ENCODE data around the gene HOXC11.

The HOXC11 gene

DNA sequence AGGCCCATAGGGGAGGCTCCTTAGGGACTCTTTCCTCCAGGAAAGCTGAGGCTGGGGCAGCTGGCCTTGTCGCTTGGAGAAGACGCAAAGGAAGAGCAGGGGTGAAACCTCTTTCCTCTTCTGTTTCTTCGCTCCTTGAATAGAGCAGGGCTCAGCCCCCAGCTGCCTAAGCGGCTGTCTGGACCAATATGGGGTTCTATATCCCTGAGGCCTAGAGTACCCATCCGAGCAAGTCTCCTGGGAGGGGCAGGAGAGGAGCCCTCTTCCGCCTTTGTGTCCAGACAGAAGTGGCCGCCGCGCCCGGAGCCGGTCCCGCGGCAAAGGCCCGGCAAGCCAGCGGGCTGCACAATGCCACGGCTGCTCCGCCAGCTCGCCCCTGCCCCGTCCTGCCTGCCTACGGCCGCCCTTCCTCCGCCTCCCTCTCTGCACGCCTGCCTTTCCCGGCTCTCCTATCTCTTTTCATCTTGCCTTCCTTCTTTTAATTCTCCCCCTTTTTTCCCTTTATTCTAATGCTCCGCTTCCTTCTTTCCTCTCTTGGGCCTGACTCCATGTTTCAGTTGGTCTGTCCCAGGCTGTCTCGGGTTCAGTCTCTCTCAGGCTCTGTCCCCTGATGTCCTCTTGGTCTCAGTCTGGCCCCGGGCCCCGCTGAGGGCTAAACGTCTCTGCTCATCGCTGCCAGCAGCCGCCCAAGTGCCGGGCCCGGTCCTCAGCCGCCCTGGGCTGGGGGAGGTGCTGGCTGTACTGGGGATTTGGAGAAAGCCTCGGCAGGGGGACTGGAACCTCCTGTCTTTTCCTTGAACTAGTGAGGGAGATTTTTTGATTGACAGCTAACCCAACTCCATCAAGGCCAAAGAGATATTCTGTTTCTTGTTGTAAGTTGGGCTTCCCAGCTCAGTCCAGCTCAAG, 24.5 kb downstream of the HOXC11 start:
- DNase-seq (ENCODE audit: low read depth in 2 of 2) = no peak

DNA sequence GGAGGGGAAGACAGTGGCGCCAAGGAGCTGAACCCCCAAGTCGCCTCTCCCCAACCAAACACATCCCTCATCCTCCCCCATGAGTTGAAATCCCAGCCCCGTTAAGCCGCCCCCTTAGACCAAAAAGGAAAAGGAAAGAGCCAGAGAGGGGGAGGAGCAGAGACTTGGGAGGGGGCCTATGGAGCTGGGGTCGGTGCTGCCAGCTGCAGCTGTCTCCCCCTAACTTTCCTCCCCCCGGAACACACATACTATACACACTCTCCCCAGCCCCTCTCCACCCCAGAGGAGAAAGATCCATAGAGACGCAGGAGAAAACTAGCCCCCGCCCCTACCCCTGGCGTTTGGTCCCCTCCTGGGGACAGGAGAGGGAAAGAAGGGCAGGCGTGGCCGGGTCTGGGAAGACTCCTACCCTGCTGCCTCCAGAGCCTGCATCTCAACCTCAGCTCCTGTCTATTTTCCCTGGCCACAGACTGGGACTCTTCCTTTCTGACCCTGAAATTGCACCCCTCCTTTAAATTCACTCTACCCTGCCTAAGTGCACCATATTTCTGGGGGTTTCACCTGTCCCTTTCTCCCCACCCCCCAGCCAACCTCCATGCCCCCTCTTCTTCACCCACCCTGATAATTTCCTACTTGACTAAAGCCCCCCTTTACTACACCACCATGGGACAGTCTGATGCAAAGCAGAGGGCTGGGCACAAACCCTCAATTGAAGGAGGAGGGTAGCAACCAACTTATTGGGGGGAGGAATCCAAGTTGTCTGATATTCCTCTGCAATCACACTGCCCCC, 25.4 kb downstream of the HOXC11 start:
- no peak for DNase-seq (ENCODE audit: low read depth in 2 of 2)

DNA sequence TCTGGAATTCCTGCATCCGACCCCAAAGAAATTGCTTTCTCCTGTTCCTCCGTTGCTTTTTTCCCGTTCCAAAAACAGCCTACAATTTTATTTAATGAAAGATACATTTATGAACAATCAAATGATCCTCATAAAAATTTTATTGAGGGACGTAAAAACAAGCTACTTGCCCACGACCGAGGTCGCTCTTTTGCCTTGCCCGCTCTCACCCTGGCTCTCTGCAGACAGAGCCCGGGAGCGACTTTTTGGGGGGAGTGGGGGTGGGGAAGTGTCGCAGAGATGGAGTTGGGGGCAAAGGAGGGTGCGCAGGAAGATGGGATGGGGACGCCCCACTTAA, 25.9 kb downstream of the HOXC11 start:
- no peak for DNase-seq (ENCODE audit: low read depth in 2 of 2)

DNA sequence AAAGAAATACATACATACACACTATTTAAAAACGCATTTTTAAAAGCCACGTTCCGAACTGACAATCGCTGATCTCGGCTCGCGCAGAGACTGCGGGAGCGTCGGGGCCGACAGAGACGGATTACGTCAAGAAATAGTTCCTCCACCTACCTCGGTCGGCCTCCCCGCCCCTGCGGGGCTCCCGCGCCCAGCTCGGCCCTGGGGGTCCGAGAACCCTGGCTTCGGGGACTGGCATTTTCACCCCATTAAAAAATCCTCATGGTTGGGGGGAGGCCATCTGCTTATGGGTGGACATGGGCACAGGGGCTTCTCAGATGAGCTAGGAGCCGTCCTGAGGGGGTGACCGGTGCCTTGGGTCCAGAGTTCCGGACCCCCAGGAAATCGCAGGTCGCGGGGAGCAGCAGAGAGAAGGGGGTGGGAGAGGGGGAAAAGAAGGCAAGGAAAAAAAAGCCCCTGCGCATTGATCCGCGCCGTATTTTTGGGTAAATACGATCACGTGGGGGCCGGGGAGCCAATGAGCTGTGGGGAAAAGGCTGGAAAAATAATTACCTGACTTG, 26.7 kb downstream of the HOXC11 start:
- no peak for DNase-seq (ENCODE audit: low read depth in 2 of 2)

DNA sequence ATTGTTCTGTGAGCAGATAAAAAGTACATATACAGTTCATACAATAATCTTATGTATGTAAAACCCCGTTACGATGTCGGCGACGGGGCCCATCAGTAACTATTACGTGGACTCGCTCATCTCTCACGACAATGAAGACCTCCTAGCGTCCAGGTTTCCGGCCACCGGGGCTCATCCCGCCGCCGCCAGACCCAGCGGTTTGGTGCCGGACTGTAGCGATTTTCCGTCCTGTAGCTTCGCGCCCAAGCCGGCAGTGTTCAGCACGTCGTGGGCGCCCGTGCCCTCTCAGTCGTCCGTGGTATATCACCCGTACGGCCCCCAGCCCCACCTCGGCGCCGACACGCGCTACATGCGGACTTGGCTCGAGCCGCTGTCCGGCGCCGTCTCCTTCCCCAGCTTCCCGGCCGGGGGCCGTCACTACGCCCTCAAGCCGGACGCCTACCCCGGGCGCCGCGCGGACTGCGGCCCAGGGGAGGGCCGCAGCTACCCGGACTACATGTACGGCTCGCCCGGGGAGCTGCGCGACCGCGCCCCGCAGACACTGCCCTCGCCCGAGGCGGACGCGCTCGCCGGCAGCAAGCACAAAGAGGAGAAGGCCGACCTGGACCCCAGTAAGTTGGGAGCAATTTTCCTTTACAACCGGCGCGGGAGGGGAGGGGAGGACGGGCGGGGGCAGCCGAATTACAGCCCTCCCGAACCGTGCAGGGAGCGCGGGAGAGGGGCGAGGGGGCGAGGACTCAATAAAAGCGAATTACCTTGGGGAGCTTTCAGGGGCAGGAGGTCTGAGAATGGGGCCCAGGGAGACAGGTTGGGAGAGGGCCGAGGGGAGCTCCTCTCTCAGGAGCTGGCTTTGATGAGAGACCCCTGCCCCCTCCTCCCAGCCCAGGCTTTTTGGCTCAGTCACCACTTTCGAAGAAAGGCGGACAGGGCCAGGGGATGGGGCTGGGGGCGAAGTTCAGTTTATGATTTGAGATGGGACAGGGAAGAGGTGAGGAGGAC, 27.5 kb downstream of the HOXC11 start, which contains the start of gene HOXC9:
Gene HOXC9 (plus strand): TSS at position 46 of the 999 bp plus-strand sequence. CDS start 28 bp downstream, at position 74.
- DNase-seq (ENCODE audit: low read depth in 2 of 2) = no peak

DNA sequence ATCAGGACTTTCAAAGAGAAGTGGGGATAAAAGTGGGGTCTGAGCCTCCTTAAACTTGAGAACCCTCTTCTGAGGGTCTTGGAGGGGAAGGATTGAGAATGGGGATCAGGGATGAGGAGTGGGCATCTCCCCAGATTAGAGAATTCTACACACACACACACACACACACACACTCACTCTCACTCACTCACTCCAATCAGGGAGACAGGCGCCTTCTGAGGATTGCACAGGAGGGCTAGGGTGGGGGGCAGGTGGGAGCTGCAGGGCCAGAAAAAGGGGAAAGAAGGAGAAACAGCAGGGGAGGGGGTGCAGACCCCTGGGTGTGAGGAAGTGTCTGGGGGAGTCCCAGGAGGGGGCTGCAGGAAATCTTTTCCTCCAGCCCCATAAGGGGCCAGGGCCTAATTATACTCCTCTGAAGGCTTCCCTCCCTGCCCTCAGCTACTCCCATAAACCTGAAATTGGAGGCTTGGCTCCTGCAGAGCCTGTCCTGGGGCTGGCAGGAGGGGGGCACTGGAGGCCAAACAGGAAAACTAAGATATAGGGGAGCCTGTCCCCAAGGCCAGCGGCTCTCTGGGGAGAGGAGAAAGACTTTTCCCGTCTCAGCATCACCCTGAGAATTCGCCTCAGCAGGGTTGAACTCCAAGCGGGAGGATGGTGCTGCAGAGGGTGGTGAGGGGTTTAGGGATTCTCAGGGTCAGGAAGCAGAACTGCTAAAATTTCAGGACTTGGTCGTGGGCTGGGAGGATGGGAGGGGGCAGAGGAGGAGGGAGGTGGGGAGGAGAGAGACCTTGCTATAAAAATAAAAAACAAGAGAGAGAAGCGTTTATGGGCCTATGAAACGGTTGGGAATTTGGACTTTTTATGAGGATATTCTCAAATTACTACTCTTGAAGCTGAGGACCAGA, 28.6 kb downstream of the HOXC11 start:
- DNase-seq (ENCODE audit: low read depth in 2 of 2) = no peak

DNA sequence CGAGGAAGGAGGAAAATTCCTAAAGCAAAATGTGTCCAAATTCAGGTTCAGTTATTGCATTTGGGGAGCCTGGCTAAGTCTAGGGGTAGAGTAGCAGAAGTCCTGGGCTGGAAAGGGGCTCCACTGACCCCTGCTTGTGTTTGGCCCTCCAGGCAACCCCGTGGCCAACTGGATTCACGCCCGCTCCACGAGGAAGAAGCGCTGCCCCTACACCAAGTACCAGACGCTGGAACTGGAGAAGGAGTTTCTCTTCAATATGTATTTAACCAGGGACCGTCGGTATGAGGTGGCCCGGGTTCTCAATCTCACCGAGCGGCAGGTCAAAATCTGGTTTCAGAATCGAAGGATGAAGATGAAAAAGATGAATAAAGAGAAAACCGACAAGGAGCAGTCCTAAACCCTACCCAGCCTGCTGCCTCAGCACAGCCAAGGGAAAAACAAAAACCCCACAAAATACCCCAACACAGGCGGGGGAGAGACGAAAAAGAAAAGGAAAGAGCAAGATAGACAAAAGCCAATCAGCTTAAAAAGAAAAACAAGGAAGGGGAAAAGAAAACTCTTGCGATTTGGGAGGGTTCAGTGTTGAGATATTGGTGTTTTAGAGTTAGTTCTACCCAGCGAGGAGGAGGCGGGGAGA, 29.5 kb downstream of the HOXC11 start:
- no peak for DNase-seq (ENCODE audit: low read depth in 2 of 2)

DNA sequence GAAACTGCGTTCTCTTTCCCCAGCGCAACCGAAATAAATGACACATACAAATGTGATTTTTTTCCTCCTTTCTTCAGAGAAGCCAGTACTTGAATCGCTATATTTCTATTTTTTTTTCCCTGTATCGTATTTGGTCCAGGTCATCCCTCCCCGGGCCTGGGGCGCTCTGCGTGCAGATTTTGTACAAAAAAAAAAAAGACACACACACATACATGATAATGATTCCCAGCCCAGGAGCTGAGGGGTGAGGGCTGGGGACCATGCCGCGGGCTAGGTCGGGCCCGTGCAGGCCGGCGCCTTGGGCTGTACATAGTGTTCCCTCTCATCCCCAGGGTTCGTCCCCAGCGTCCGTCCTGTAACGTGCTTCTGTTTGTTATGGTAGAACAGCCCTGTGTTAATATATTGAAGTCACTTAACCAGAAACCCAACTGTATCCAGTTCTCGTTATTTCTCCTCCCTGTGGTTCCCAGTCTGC, 30.0 kb downstream of the HOXC11 start:
- no peak for DNase-seq (ENCODE audit: low read depth in 2 of 2)

DNA sequence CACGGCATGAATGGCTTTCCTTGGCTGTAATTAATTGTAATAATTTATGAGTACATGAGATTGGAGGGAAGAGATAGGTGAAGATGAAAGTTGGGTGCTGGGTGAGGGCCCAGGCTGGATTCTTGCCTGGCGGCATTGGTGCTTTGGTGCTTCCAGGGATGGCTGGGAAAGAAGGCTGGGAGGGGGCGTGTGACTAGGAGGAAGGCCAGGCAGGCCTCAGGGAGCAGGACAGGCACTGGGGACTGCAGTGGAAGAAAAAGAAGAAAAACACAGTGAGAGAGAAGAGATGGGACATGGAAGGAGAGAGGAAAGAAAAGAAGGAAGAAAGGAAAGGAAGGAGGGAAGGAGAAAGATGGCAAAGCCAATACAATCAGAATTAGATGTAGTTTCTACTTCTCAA, 30.7 kb downstream of the HOXC11 start:
- DNase-seq (ENCODE audit: low read depth in 2 of 2) = no peak

DNA sequence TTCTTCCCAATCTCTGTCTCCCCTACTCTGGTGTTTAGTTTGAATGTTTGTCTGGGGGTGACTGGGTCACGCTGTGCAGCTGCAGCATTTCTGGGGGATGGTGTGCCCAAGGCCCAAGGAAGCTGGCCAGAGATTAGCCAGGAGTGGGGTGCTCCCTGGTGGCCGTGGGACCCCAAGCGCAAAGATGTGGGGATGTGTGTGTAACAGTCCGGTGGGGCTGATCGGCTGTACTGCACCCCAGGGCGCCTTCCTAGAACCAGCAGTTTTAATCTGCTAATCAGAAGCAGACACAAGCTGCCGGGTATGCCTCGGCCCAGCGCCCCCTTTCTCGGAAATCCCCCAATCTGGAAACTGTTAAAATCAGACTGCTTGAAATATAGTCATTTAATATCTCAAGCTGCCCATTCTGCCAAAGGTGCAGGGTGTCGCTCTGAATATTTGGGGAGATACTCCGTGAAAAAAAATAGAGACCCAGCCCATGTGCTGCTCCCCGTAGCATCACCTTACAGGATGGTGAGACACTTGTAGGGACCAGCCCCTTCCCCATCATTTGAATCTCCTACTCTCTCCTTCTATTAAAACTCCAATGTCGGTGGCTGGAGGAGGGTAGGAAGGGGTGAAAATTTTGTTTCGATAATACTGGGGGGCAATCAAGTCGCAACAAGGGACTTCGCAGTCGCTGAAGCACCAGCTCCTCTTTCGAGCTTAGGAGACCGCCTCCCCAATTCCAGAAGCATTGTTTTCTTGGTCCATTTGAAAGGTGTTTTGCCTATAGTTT, 31.3 kb downstream of the HOXC11 start:
- DNase-seq (ENCODE audit: low read depth in 2 of 2) = no peak

DNA sequence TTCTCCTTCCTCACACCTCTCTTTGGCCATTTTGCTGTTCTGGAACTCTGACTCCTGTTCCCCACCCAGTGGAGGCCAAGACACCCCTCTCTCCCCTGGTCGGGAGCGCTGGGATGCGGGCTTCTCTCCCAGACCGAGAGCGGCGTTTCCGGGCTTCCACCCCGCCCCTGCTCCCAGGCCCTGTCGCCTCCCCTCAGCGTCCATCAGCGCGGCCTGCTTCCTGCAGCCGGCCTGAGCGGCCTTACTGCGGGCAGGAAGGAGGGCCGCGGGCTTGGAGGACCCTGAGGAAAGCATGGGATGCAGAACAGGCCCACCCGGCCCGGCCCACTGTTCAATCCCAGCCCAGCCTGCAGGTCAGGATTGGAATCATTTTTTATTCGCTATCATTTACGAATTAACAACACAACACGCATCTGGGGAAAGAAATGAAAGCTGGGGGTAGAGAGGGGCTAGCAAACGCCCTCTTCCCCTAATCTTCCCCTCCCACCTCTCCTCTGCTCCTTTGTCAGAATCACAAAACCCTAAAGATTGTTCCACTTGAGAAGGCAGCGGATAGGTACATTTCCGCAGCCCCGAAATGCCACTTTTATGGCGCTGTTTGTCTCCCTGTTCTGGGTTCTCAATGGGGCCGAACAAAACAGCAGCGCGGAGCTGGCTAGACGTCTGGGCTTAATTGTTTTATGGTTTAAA, 32.1 kb downstream of the HOXC11 start:
- DNase-seq (ENCODE audit: low read depth in 2 of 2) = no peak

DNA sequence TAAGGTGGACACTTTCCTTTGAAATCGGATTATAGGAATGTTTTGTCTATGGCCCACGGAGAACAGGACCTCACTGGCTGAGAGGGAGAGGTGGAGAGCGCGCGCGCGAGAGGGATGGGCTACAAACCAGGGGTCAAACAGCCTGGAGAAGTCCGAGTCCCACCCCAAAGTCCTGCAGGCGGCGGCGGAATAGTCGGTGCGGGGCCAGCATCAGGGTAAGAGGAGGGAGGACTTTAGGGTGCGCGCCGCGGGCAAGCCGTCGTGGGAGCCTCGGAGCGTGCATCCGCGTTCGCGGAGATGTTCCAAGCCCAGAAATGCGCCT, 32.6 kb downstream of the HOXC11 start:
- no peak for DNase-seq (ENCODE audit: low read depth in 2 of 2)

DNA sequence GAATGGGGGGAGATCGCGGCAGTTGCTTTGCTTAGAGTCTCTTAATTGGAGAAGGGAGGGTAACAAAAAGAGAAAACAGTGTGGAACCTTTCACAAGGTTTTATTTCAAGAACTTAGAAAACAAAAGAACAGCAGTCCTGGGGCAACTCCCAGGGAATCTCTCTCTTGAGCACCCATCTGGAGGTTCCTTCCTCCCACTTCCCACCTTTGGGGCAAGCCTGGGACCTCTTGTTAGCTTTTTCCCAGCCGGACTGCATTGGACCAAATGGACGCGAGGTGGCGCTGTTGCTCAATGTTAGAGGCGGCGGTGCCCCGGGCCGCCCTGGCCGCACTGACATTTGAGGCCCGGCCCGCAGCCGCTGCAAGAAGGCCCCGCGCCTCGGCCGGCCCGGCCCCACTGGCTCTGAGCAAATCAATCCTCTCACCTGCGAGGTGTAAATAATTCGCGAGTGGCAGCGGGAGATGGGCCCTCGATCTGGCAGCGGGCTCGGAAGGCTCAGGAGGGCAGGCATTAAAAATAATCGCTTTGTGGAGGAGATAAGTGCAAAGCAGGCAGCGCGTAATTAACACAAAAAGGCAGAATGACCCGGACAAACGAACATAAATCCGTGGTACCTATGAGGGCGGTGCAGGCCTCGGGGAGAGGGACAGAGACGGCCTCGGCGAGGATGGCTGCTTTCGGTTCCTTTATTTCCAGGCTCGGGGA, 33.1 kb downstream of the HOXC11 start:
- peak; percentile 71 to 86 for DNase-seq (ENCODE audit: low read depth in 2 of 2)

DNA sequence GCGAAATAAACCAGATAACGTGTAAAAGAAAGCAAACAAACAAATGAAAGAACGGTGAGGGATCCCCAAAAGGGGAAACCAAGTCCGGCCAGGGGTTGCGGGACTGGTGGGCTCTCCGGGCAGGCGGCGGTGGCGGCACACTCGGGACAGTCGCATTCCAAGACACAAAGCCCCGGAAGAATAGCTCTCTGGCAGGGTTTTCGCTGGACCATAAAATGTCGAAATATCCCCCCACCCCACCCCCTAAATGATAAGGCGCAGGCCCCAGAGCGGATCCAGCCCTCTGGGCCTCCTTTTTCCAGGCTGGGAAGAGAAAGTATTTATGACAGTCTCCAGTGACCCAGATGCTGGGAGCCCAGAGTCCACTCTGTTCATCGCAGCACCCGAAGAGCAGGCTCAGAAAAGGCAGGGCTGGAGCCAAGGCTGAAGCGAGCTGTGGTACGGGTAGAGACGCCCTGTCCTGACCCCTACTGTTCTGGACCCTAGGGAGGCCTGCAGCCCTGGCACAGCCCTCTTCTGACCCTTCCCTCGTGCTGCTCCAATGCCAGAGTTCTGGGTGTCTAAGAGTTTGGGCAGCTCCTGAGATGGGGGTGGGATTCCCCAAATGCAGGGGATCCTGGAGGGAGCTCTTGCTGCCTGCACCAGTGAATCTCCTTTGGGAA, 33.8 kb downstream of the HOXC11 start:
- no peak for DNase-seq (ENCODE audit: low read depth in 2 of 2)

DNA sequence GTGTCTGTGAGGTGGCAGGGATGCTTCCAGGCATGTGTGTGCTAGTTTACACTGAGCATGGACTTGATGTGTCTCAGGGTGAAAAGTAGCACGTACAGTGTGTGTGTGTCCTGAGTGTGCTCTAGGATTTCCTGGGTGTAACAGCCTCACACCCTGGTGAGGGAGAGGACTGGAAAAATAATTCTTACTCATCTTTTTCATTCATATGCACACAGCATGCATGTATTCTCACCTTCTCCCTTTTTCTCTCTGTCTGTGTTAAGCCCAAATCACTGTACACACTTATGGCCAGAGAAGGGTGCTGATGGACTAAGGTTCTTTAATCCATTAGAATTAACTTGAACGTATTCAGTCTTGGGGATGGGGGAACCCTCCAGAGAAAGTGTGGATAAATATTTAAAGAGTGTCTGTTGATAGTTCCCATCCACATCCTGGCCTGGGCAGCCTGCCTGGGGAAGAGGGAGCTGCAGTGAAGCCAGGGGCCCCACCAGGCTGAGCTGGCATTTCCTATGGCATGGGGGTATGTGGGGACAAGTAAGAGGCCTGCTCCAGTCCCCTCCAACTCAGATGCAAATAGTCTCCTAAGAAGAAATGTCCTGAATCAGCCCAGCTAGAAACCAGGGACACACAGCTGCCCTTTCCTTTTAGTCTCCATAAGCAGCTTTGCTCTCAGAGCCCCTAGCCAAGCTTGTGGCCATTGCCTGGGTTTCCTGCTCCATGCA, 34.8 kb downstream of the HOXC11 start:
- no peak for DNase-seq (ENCODE audit: low read depth in 2 of 2)

DNA sequence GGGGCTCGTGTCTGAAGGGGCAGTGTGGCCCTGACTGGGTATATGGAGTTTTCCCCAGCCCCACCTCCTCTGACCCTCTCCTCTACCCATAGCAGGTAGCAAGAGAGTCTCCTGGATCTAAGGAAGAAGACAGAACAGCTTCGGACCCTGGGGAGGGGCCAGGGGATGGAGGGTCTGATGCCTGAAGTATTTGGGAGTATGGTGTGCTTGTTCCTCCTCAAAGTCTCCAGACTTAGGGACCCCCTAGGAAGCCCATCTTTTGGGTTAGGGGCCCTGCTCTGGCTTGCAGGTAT, 35.3 kb downstream of the HOXC11 start:
- no peak for DNase-seq (ENCODE audit: low read depth in 2 of 2)
